Esophagus muscularis mucosa (tissue), 4 donors: ENCODE measurements around the gene HAUS6. TPM values are rescaled to one million over a fixed set of nuclear protein-coding genes. Genes with fewer than 3 reads are reported as not detected.

Experiments used
- DNase-seq: peaks from one replicate; pipeline ENCODE4 v3.0.0-alpha.2; 2017; ENCODE audit errors: extremely low spot score
- H3K27ac ChIP-seq, 4 donors: fragments of 200-600 bp; sonication (generic); replicated peaks in 1 of 4; 1 replicate in 3 of 4; 2 replicates in 1 of 4; pipeline ENCODE4 v1.5.1; 2016 to 2019; ENCODE audit warnings: mild to moderate bottlenecking in 1 of 4
- H3K27me3 ChIP-seq, 4 donors: fragments of 200-600 bp; sonication (generic); one replicate each; pipeline versions ENCODE4 v1.5.1 to v1.6.0; 2016 to 2019
- H3K36me3 ChIP-seq, 4 donors: fragments of 200-600 bp; sonication (generic); one replicate each; pipeline ENCODE4 v1.5.1; 2016 to 2019
- H3K4me1 ChIP-seq, 4 donors: fragments of 200-600 bp; sonication (generic); one replicate each; pipeline ENCODE4 v1.5.1; 2016 to 2019
- H3K4me3 ChIP-seq, 4 donors: fragments of 200-600 bp; sonication (generic); 1 replicate in 2 of 4; 2 replicates in 2 of 4; pipeline ENCODE4 v1.5.1; 2016 to 2019; ENCODE audit warnings: mild to moderate bottlenecking in 4 of 4, moderate library complexity in 1 of 4
- H3K9me3 ChIP-seq, 4 donors: fragments of 200-600 bp; sonication (generic); 1 replicate in 3 of 4; 2 replicates in 1 of 4; pipeline ENCODE4 v1.5.1; 2016 to 2019
- EP300 ChIP-seq: sonication (generic); formaldehyde crosslinking; IDR thresholded peaks from one replicate; pipeline ENCODE4 v1.6.1; 2017; ENCODE audit warnings: antibody characterized with exemption
- POLR2A ChIP-seq: fragments of 450-650 bp; IDR thresholded peaks from one replicate; pipeline ENCODE4 v1.6.1; 2017; ENCODE audit warnings: antibody characterized with exemption, moderate library complexity, mild to moderate bottlenecking, low read depth
- POLR2AphosphoS5 ChIP-seq, 2 donors: sonication (generic); formaldehyde crosslinking; IDR thresholded peaks; one replicate each; pipeline ENCODE4 v1.6.1; 2017; ENCODE audit warnings: antibody characterized with exemption in 2 of 2
- WGBS: methylation state at CpG from one replicate; pipeline ENCODE4 v1.1.5; 2018; 5-methylcytosine and 5-hydroxymethylcytosine counted together
- intact Hi-C: fragments of 100-400 bp; cut with DNase I; formaldehyde crosslinking; loops from one replicate; pipeline ENCODE4 v1.15.1; 2023
- total RNA-seq, 4 donors: library from RNA; depleted of rRNA; stranded (reverse); fragments of >200 nt; gene quantifications; one replicate each; pipeline versions ENCODE4 v1.1.0 to v1.2.1, GENCODE V29; 2016
- TF ChIP-seq, protein P1 (sequence below), 3 experiments: fragments of 200-600 bp in 2 of 3; fragments of 450-650 bp in 1 of 3; sonication (generic) in 2 of 3; IDR thresholded peaks; one replicate each; pipeline ENCODE4 v1.5.1; 2017 to 2019; ENCODE audit warnings: antibody characterized with exemption in 3 of 3, mild to moderate bottlenecking in 2 of 3, moderate library complexity in 1 of 3

The HAUS6 gene
- total RNA-seq, 4 donors from 2014 or later = 7.1 to 8.7 (median 7.3) TPM

DNA sequence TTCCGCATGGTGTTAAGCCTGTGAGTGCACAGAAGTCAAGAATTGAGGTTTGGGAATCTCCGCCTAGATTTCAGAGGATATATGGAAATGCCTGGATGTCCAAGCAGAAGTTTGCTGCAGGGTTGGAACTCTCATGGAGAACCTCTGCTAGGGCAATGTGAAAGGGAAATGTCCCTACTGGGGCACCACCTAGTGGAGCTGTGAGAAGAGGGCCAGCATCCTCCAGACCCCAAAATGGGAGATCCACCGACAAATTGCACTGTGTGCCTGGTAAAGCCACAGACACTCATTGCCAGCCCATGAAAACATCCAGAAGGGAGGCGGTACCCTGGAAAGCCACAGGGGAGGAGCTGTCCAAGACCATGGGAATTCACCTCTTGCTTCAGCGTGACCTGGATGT is 66.1 kb downstream of the HAUS6 start:
- DNase-seq = no peak
- intact Hi-C loops = no loop called here
- H3K4me3 ChIP-seq = no peak overlapping the region
- TF ChIP-seq POLR2AphosphoS5 (IDR thresholded peaks at IDR 0.05) (no peak), EP300 (no peak), POLR2A (no peak)
- TF ChIP-seq, protein P1, sequence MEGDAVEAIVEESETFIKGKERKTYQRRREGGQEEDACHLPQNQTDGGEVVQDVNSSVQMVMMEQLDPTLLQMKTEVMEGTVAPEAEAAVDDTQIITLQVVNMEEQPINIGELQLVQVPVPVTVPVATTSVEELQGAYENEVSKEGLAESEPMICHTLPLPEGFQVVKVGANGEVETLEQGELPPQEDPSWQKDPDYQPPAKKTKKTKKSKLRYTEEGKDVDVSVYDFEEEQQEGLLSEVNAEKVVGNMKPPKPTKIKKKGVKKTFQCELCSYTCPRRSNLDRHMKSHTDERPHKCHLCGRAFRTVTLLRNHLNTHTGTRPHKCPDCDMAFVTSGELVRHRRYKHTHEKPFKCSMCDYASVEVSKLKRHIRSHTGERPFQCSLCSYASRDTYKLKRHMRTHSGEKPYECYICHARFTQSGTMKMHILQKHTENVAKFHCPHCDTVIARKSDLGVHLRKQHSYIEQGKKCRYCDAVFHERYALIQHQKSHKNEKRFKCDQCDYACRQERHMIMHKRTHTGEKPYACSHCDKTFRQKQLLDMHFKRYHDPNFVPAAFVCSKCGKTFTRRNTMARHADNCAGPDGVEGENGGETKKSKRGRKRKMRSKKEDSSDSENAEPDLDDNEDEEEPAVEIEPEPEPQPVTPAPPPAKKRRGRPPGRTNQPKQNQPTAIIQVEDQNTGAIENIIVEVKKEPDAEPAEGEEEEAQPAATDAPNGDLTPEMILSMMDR (IDR thresholded peaks at IDR 0.05) = no peak
- WGBS = 100% methylated on average over 5 of the region's 5 CpGs
- no peaks in the 10 kb centered on the region for H3K9me3 ChIP-seq
- H3K36me3 ChIP-seq = no peaks in the 10 kb centered on the region
- no peak overlapping the region for H3K27ac ChIP-seq
- H3K4me1 ChIP-seq = no peaks in the 10 kb centered on the region
- no peaks in the 10 kb centered on the region for H3K27me3 ChIP-seq

DNA sequence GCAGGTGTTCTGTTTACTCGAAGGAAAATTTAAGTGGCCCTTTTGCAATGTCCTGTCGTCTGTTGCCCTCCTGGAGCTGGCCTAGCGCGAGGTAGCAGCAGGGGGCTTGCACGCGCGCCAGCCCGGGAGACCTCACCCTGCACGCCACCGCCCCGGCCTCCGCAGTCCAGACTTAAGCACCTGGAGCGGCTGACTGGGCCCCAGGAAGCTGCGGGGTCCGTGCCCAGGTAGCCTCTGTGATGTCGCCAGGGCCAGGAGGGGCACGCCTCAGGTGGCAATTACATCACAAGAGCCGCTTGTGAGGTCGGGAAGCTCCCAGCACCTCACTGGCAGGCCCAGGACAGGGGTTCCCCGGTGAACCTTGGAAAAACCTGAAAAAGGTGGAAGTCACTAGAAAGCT is 69.7 kb downstream of the HAUS6 start, which contains the start of gene SAXO1:
Gene SAXO1 (minus strand): TSS at position 195 of the 400 bp plus-strand sequence. CDS start 301 bp downstream, outside the sequence.
- Histone ChIP-seq H3K4me1 (no peaks in the 10 kb centered on the region), H3K9me3 (no peaks in the 10 kb centered on the region), H3K4me3 (no peak within 1 kb of the TSS), H3K27ac (no peak within 1 kb of the TSS), H3K36me3 (no peaks in the 10 kb centered on the region), H3K27me3 (peaks cover 0 to 4% (median 0%) of the 10 kb centered on the region in 4 donors)
- DNase-seq = no peak
- 72% methylated on average over 8 of the region's 20 CpGs for WGBS
- intact Hi-C loops = no loop called here
- TF ChIP-seq POLR2A = no peak
- TF ChIP-seq POLR2AphosphoS5 (IDR thresholded peaks at IDR 0.05) = no peak
- TF ChIP-seq, protein P1 (IDR thresholded peaks at IDR 0.05) = no peak
- TF ChIP-seq EP300 = no peak

DNA sequence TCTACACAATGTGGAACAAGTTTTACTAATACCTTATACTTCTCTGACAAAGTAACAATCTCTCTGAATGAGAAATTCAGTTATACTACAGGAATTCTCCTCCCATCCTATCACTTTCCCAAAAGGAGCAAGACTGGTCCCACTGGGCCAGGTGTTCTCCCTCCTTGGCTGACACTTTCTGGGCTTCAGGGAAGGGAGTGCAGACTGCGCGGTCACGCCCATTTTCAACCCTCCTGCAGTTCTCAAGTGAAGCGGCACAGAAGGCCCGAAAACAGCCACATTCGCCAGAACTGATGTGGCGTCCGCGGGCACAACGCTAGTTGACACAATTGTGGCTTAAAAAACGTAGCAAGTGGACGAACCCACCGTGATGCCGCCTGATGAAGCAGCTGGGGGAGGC is 70.3 kb downstream of the HAUS6 start:
- no peak overlapping the region for H3K4me3 ChIP-seq
- H3K4me1 ChIP-seq = no peaks in the 10 kb centered on the region
- no peak overlapping the region for H3K27ac ChIP-seq
- TF ChIP-seq POLR2A (no peak), POLR2AphosphoS5 (IDR thresholded peaks at IDR 0.05) (no peak), EP300 (no peak)
- TF ChIP-seq, protein P1 (IDR thresholded peaks at IDR 0.05) = no peak
- 79% methylated on average over 14 of the region's 14 CpGs for WGBS
- DNase-seq = no peak
- H3K9me3 ChIP-seq = no peaks in the 10 kb centered on the region
- H3K27me3 ChIP-seq = peaks cover 0 to 4% (median 0%) of the 10 kb centered on the region in 4 donors
- no peaks in the 10 kb centered on the region for H3K36me3 ChIP-seq
- intact Hi-C loops = no loop called here

DNA sequence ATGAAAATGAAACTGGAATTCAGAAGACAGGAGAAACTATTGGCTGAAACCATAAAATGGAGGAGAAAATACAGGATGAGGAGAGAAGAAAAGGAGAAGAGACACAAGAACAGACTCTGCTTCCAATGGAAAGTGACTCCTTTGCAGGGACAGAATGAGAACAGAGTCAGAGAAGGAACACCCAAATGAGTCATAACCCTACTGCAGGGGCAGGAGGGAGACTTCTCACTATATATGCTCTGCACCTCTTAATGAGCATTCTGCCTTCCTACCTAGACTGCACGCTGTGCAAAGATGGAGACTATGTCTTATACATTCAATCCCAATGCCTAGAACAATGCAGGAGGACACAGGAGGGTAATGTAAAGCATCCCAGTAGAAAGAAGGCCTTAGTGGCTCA is 71.8 kb downstream of the HAUS6 start:
- H3K9me3 ChIP-seq = no peaks in the 10 kb centered on the region
- H3K4me1 ChIP-seq = no peaks in the 10 kb centered on the region
- WGBS = 67% methylated on average over 1 of the region's 1 CpG
- H3K4me3 ChIP-seq = no peak overlapping the region
- TF ChIP-seq POLR2AphosphoS5 (IDR thresholded peaks at IDR 0.05) (no peak), EP300 (no peak), POLR2A (no peak)
- TF ChIP-seq, protein P1 (IDR thresholded peaks at IDR 0.05) = no peak
- intact Hi-C loops = no loop called here
- DNase-seq = no peak
- no peaks in the 10 kb centered on the region for H3K36me3 ChIP-seq
- H3K27me3 ChIP-seq = peaks cover 0 to 4% (median 0%) of the 10 kb centered on the region in 4 donors
- no peak overlapping the region for H3K27ac ChIP-seq
